Breast epithelium (tissue), 3 donors: Measurements from ENCODE around the gene SHH.

Source experiments
- POLR2A ChIP-seq: fragments of 450-650 bp; IDR thresholded peaks from one replicate; pipeline ENCODE4 v1.6.1; 2016; ENCODE audit warnings: antibody characterized with exemption, mild to moderate bottlenecking, moderate library complexity
- POLR2AphosphoS5 ChIP-seq, 3 donors: sonication (generic); formaldehyde crosslinking; IDR thresholded peaks; one replicate each; pipeline ENCODE4 v1.6.1; 2017; ENCODE audit warnings: antibody characterized with exemption in 3 of 3
- TF ChIP-seq, protein P1 (sequence below), 3 donors: fragments of 450-650 bp; IDR thresholded peaks; one replicate each; pipeline ENCODE4 v1.5.1; 2016 to 2017; ENCODE audit warnings: antibody characterized with exemption in 3 of 3, mild to moderate bottlenecking in 3 of 3, moderate library complexity in 3 of 3

DNA sequence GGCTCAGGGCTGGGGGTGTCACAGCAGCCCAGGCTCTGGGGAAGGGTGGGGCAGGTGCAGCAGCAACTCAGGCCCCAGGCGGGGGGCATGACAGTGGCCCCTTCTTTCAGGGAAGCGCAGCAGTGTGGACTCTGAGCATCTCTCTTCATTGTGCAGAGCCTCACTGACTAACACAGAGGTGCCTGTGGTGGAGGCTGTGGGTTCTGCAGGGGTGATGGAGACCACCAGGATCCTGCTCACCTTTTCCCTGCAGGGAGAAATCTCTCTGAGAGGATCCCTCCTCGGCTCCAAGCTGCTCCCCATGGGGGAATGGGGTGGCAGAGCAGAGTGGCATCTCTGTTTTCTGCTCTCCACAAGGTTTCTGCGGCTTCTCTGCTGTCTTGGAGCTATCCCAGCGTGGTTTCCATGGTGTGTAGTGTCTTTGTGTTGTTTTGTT, 37.8 kb upstream of the SHH start:
- TF ChIP-seq, protein P1, sequence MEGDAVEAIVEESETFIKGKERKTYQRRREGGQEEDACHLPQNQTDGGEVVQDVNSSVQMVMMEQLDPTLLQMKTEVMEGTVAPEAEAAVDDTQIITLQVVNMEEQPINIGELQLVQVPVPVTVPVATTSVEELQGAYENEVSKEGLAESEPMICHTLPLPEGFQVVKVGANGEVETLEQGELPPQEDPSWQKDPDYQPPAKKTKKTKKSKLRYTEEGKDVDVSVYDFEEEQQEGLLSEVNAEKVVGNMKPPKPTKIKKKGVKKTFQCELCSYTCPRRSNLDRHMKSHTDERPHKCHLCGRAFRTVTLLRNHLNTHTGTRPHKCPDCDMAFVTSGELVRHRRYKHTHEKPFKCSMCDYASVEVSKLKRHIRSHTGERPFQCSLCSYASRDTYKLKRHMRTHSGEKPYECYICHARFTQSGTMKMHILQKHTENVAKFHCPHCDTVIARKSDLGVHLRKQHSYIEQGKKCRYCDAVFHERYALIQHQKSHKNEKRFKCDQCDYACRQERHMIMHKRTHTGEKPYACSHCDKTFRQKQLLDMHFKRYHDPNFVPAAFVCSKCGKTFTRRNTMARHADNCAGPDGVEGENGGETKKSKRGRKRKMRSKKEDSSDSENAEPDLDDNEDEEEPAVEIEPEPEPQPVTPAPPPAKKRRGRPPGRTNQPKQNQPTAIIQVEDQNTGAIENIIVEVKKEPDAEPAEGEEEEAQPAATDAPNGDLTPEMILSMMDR (IDR thresholded peaks at IDR 0.05), result no peak
- TF ChIP-seq POLR2AphosphoS5 (IDR thresholded peaks at IDR 0.05) (no peak), POLR2A (no peak)
